Stimulated activated CD8-positive, alpha-beta memory T cell treated with anti-CD3 and anti-CD28 coated beads, Interleukin-7, amount 100 ng/mL, for 1 hour (primary cell): ENCODE data around the gene TBX3.

Experiments used
- DNase-seq, 2 donors: peaks; one replicate each; pipeline ENCODE4 v3.0.0-alpha.2; 2020; ENCODE audit warnings: low read depth in 2 of 2

TBX3 gene

GRCh38 chr12:114696443-114697242, 12.7 kb upstream of the TBX3 start:
- no peak for DNase-seq

- no peak for DNase-seq
Measured at GRCh38 chr12:114695305-114695592, 11.3 kb upstream of the TBX3 start.

- DNase-seq: no peak
Measured at GRCh38 chr12:114694436-114695304, 10.7 kb upstream of the TBX3 start.

GRCh38 chr12:114693532-114693931, 9.6 kb upstream of the TBX3 start:
- DNase-seq: no peak

- DNase-seq: no peak
Measured at GRCh38 chr12:114693059-114693531, 9.1 kb upstream of the TBX3 start.

- DNase-seq: no peak
Measured at GRCh38 chr12:114692186-114693058, 8.4 kb upstream of the TBX3 start.

- no peak for DNase-seq
Measured at GRCh38 chr12:114691763-114692185, 7.8 kb upstream of the TBX3 start.

GRCh38 chr12:114691196-114691595, 7.2 kb upstream of the TBX3 start:
- DNase-seq: no peak

- no peak for DNase-seq
Measured at GRCh38 chr12:114690267-114691135, 6.5 kb upstream of the TBX3 start.

- no peak for DNase-seq
Measured at GRCh38 chr12:114689075-114689994, 5.4 kb upstream of the TBX3 start.

GRCh38 chr12:114688256-114688845, 4.4 kb upstream of the TBX3 start:
- DNase-seq: no peak

GRCh38 chr12:114687802-114688201, 3.8 kb upstream of the TBX3 start:
- no peak for DNase-seq

GRCh38 chr12:114686773-114687500, 3.0 kb upstream of the TBX3 start:
- DNase-seq: no peak

GRCh38 chr12:114686426-114686772, 2.4 kb upstream of the TBX3 start:
- DNase-seq: no peak

- DNase-seq: no peak
Measured at GRCh38 chr12:114685869-114686268, 1.9 kb upstream of the TBX3 start.

GRCh38 chr12:114685320-114685781, 1.4 kb upstream of the TBX3 start:
- no peak for DNase-seq

GRCh38 chr12:114684870-114685273, 897 bp upstream of the TBX3 start:
- DNase-seq: no peak

GRCh38 chr12:114683709-114684097, 272 bp downstream of the TBX3 start:
- DNase-seq: no peak
